A549 (cell line): ENCODE data around the gene MAST3. TPM values are rescaled to one million over a fixed set of nuclear protein-coding genes. Genes with fewer than 3 reads are reported as not detected.

Source experiments
- ATAC-seq, 2 experiments: fragments of 200-7000 bp in 1 of 2; fragments of >200 bp in 1 of 2; cut with Nextera tagmentation in 1 of 2; cut with Tn5 transposase in 1 of 2; 3 replicates each; pipeline versions ENCODE4 v1.8.0 to v1.9.1; 2018 to 2020; ENCODE audit warnings: mild to moderate bottlenecking in 1 of 2, moderate library complexity in 1 of 2
- CTCF ChIA-PET: fragments of 300-600 bp; sonication (Branson Sonifier 250); formaldehyde crosslinking; extraction: SDS; loops from one replicate; lab custom pipeline; 2021; ENCODE audit warnings: antibody characterized with exemption, inconsistent platforms; lab: Yijun Ruan, JAX
- POLR2A ChIA-PET: fragments of 350-600 bp; formaldehyde crosslinking; extraction: SDS; loops from one replicate; lab custom pipeline; 2021; ENCODE audit warnings: antibody characterized with exemption, inconsistent platforms; lab: Yijun Ruan, JAX
- DNase-seq, 2 experiments: peaks; one replicate each; pipeline versions ENCODE4 v3.0.0 to v3.0.0-alpha.2; 2011 to 2016; ENCODE audit warnings: low read depth in 1 of 2, low spot score in 1 of 2
- FAIRE-seq: peaks from 2 replicates; lab custom pipeline; 2011; peaks lifted over from hg19 to GRCh38; lab: Jason Lieb, UNC
- H3K27ac ChIP-seq, 2 experiments: fragments of >200 bp; sonication (Bioruptor Twin); formaldehyde crosslinking; 3 replicates each; pipeline ENCODE4 v1.5.1; 2016 to 2017
- H3K4me1 ChIP-seq: fragments of >200 bp; sonication (Bioruptor Twin); formaldehyde crosslinking; 3 replicates; pipeline ENCODE4 v1.6.1; 2016
- H3K4me2 ChIP-seq: fragments of >200 bp; sonication (Bioruptor Twin); formaldehyde crosslinking; 3 replicates; pipeline ENCODE4 v1.6.1; 2016
- H3K4me3 ChIP-seq: fragments of >200 bp; sonication (Bioruptor Twin); formaldehyde crosslinking; 3 replicates; pipeline ENCODE4 v1.5.1; 2016
- H3K9me3 ChIP-seq: fragments of >200 bp; sonication (Bioruptor Twin); formaldehyde crosslinking; 3 replicates; pipeline ENCODE4 v1.6.1; 2016
- BHLHE40 ChIP-seq: IDR thresholded peaks from 2 replicates; pipeline ENCODE4 v1.6.1; 2012; ENCODE audit warnings: low read depth, low read length, inconsistent platforms
- CBX2 ChIP-seq: fragments of 200-600 bp; sonication (generic); IDR thresholded peaks from 2 replicates; pipeline ENCODE4 v1.6.1; 2016; ENCODE audit warnings: low read depth, mild to moderate bottlenecking, borderline replicate concordance
- CBX8 ChIP-seq: fragments of 200-600 bp; sonication (generic); IDR thresholded peaks from 2 replicates; pipeline ENCODE4 v1.6.1; 2016
- CHD4 ChIP-seq: fragments of 200-600 bp; sonication (generic); IDR thresholded peaks from 2 replicates; pipeline ENCODE4 v1.6.1; 2016; ENCODE audit warnings: antibody characterized with exemption, mild to moderate bottlenecking, borderline replicate concordance
- EHF ChIP-seq: fragments of 250-450 bp; sonication (Bioruptor Pico); IDR thresholded peaks from 2 replicates; pipeline ENCODE4 v1.5.0; 2020; ENCODE audit warnings: mild to moderate bottlenecking
- FOSL2 ChIP-seq, 2 experiments: fragments of 450-650 bp in 1 of 2; fragments of >200 bp in 1 of 2; sonication (Bioruptor Twin) in 1 of 2; formaldehyde crosslinking; IDR thresholded peaks; 2 replicates each; pipeline versions ENCODE4 v1.5.0 to v1.6.1; 2016 to 2020; ENCODE audit warnings: mild to moderate bottlenecking in 1 of 2, moderate library complexity in 1 of 2
- FOXS1 ChIP-seq: fragments of 250-450 bp; sonication (Bioruptor Pico); IDR thresholded peaks from 2 replicates; pipeline ENCODE4 v1.5.0; 2020; ENCODE audit warnings: mild to moderate bottlenecking, moderate library complexity
- KDM1A ChIP-seq: fragments of 200-600 bp; sonication (generic); IDR thresholded peaks from 2 replicates; pipeline ENCODE4 v1.6.1; 2016; ENCODE audit warnings: low read depth, mild to moderate bottlenecking
- MAZ ChIP-seq: fragments of 150-350 bp; IDR thresholded peaks from 2 replicates; pipeline ENCODE4 v1.6.1; 2014; ENCODE audit warnings: antibody characterized with exemption, low read depth, low read length, borderline replicate concordance
- NFE2L2 ChIP-seq: fragments of 150-350 bp; conservative IDR thresholded peaks from 2 replicates; pipeline ENCODE4 v1.6.1; 2014; ENCODE audit warnings: low read length
- RAD21 ChIP-seq, 2 experiments: fragments of >200 bp in 1 of 2; sonication (Bioruptor Twin) in 1 of 2; formaldehyde crosslinking in 1 of 2; IDR thresholded peaks in 1 of 2; conservative IDR thresholded peaks in 1 of 2; 2 replicates in 1 of 2; 3 replicates in 1 of 2; pipeline ENCODE4 v1.6.1; 2012 to 2018; ENCODE audit warnings: inconsistent platforms in 1 of 2
- RFX5 ChIP-seq: fragments of 450-650 bp; IDR thresholded peaks from 2 replicates; pipeline ENCODE4 v1.7.1; 2014; ENCODE audit warnings: antibody characterized with exemption, mild to moderate bottlenecking, moderate library complexity
- TFCP2L1 ChIP-seq: fragments of 250-450 bp; sonication (Bioruptor Pico); IDR thresholded peaks from 2 replicates; pipeline ENCODE4 v1.5.0; 2021; ENCODE audit warnings: mild to moderate bottlenecking
- ZFP36 ChIP-seq: fragments of 450-650 bp; IDR thresholded peaks from 2 replicates; pipeline ENCODE4 v1.6.1; 2014; ENCODE audit warnings: borderline replicate concordance; ENCODE audit not compliant: partially characterized antibody
- WGBS: methylation state at CpG from one replicate; pipeline ENCODE4 v1.1.6; 2017; ENCODE audit errors: missing lambda C conversion rate; 5-methylcytosine and 5-hydroxymethylcytosine counted together
- polyA plus RNA-seq, 4 experiments: library from polyadenylated mRNA; depleted of rRNA in 3 of 4; stranded (reverse); fragments of >200 nt; fragmentation: RNase III in 1 of 4; extraction: RNeasy Plus Mini Kit Qiagen cat#74134 plus additional on column Dnase treatment in 1 of 4; gene quantifications; 2 replicates in 3 of 4; 3 replicates in 1 of 4; pipeline ENCODE4 v1.2.3, GENCODE V29; 2011 to 2017
- TF ChIP-seq, protein P1 (sequence below): fragments of 450-650 bp; IDR thresholded peaks from 2 replicates; pipeline ENCODE4 v1.6.1; 2014; ENCODE audit warnings: antibody characterized with exemption
- TF ChIP-seq, protein P2 (sequence below): IDR thresholded peaks from 2 replicates; pipeline ENCODE4 v1.6.1; 2012
- TF ChIP-seq, protein P3 (sequence below): IDR thresholded peaks from 2 replicates; pipeline ENCODE4 v1.6.1; 2012; ENCODE audit warnings: low read depth, borderline replicate concordance
- TF ChIP-seq, protein P4 (sequence below): IDR thresholded peaks from 2 replicates; pipeline ENCODE4 v1.6.1; 2012

The MAST3 gene
- polyA plus RNA-seq, 2 of the 4 experiments (the other 2 are of a cell fraction) = 1.3 to 2.5 TPM

DNA sequence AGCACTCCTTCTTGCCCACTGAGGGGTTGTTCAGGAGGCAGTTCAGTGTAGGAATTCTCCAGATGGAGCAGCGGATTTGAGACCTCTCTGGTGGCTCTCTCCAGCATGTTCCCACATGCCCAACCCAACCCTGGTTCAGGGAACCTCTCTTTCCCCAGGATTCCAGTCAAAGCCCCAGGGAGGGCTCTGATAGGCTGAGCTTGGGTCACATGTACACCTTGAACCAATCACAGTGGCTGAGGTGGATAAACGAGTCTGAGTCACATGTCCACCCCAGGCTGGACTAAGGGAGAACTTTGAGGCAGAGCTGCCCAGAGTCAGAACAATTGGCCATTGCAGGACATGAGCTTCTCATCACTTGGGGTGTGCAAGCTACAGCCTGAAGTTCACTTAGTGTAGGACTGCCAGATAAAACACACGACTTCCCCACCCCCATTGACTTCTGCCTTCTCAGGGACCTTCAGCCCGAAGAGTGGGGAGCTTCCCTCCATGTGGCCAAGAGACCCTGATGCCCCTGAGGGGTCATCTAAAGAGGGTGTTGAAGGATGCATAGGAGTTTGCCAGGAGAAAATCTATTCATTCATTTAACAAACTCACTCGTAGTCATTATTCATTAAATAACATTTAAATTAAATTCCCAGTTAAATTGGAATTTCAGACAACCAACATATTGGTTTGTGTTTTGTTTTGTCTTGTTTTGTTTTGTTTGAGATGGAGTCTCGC, 4.0 kb upstream of the MAST3 start:
- Histone ChIP-seq H3K4me1 (peaks cover 6% of the 10 kb centered on the region; the same call in 1 of the 3 replicates), H3K4me2 (no peak overlapping the region), H3K9me3 (no peaks in the 10 kb centered on the region), H3K4me3 (no peak overlapping the region), H3K27ac (0 out of 6 replicates have a peak overlapping the region, but pooled peaks of 1 of the 2 experiments have one; percentile 5)
- TF ChIP-seq, protein P1, sequence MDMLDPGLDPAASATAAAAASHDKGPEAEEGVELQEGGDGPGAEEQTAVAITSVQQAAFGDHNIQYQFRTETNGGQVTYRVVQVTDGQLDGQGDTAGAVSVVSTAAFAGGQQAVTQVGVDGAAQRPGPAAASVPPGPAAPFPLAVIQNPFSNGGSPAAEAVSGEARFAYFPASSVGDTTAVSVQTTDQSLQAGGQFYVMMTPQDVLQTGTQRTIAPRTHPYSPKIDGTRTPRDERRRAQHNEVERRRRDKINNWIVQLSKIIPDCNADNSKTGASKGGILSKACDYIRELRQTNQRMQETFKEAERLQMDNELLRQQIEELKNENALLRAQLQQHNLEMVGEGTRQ = peak; percentile 91
- TF ChIP-seq, protein P2, sequence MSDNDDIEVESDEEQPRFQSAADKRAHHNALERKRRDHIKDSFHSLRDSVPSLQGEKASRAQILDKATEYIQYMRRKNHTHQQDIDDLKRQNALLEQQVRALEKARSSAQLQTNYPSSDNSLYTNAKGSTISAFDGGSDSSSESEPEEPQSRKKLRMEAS = peak; percentile 38; the same call in 1 of the 2 replicates
- TF ChIP-seq BHLHE40 = no peak
- ChIA-PET CTCF (interaction anchor here (1.3 to 2.1 kb wide), 2 partner anchors 19 to 87 kb away, joined by 3 to 11 read pairs; no protein-coding TSS in a partner anchor), POLR2A (no interaction called here)
- no peak for FAIRE-seq
- peak in 1 of 2 experiments; percentile 71; a peak in 3 of 6 replicates for ATAC-seq
- DNase-seq = peak; percentile 52 to 68
- whole genome bisulfite sequencing = 68% methylated on average over 6 of the region's 6 CpGs

DNA sequence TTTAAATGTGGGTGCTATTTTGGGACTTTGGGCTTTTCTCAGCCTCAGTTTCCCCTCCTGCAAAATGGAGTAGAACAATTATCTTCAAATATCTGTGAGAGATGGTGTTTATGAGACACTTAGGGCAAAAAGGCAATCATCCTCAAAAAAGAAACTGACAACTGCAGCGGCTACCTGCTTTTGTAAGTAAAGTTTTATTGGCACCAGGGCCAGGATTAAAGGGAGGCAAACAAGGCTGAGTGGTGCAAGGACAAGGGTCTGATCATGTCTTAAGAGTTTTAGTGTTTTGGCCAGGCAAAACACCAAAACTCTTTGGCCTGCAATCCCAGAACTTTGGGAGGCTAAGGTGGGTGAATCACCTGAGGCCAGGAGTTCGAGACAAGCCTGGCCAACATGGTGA, 1.3 kb upstream of the MAST3 start:
- no peaks in the 10 kb centered on the region for H3K9me3 ChIP-seq
- peaks cover 6% of the 10 kb centered on the region; the same call in 1 of the 3 replicates for H3K4me1 ChIP-seq
- no peak for DNase-seq
- ATAC-seq = no peak
- H3K4me3 ChIP-seq = no peak overlapping the region
- CTCF ChIA-PET = no interaction called here
- H3K27ac ChIP-seq = no peak overlapping the region
- WGBS = 93% methylated on average over 2 of the region's 2 CpGs
- no peak for FAIRE-seq
- POLR2A ChIA-PET = no interaction called here
- no peak overlapping the region for H3K4me2 ChIP-seq
- TF ChIP-seq EHF (CRISPR knock-in tag) = no peak
- TF ChIP-seq MAZ = no peak
- no peak for TF ChIP-seq ZFP36
- TF ChIP-seq CBX2 = no peak
- TF ChIP-seq TFCP2L1 (CRISPR knock-in tag) = no peak
- TF ChIP-seq, protein P3, sequence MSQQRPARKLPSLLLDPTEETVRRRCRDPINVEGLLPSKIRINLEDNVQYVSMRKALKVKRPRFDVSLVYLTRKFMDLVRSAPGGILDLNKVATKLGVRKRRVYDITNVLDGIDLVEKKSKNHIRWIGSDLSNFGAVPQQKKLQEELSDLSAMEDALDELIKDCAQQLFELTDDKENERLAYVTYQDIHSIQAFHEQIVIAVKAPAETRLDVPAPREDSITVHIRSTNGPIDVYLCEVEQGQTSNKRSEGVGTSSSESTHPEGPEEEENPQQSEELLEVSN = no peak
- no peak for TF ChIP-seq CHD4
- no peak for TF ChIP-seq NFE2L2
- TF ChIP-seq RAD21 (conservative IDR thresholded peaks at IDR 0.05 in 1 of 2, IDR thresholded peaks at IDR 0.05 in 1 of 2) = no peak
- TF ChIP-seq KDM1A = no peak
- TF ChIP-seq, protein P4, sequence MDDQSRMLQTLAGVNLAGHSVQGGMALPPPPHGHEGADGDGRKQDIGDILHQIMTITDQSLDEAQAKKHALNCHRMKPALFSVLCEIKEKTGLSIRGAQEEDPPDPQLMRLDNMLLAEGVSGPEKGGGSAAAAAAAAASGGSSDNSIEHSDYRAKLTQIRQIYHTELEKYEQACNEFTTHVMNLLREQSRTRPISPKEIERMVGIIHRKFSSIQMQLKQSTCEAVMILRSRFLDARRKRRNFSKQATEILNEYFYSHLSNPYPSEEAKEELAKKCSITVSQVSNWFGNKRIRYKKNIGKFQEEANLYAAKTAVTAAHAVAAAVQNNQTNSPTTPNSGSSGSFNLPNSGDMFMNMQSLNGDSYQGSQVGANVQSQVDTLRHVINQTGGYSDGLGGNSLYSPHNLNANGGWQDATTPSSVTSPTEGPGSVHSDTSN = no peak
- TF ChIP-seq CBX8 = no peak
- no peak for TF ChIP-seq FOSL2 (IDR thresholded peaks at IDR 0.05)
- no peak for TF ChIP-seq FOSL2 (CRISPR knock-in tag; IDR thresholded peaks at IDR 0.05)
- TF ChIP-seq, protein P2 = no peak
- TF ChIP-seq FOXS1 (CRISPR knock-in tag) = no peak
- TF ChIP-seq RFX5 = no peak
